Endodermal cell (in vitro differentiated cells): Measurements from ENCODE around the gene CTNNA1. TPM values are rescaled to one million over a fixed set of nuclear protein-coding genes. Genes with fewer than 3 reads are reported as not detected.

ENCODE experiments used
- DNase-seq: peaks from one replicate; pipeline ENCODE4 v3.0.0-alpha.2; 2017
- H3K27ac ChIP-seq: 2 replicates; pipeline ENCODE4 v1.5.1; 2013; ENCODE audit warnings: mild to moderate bottlenecking, low read depth, low read length, moderate library complexity
- H3K27me3 ChIP-seq: 2 replicates; pipeline ENCODE4 v1.6.1; 2013; ENCODE audit warnings: mild to moderate bottlenecking, low read length, moderate library complexity; ENCODE audit not compliant: insufficient read depth, control insufficient read depth, poor library complexity, severe bottlenecking
- H3K36me3 ChIP-seq: 2 replicates; pipeline ENCODE4 v1.7.0; 2013; ENCODE audit warnings: mild to moderate bottlenecking, low read length, moderate library complexity; ENCODE audit not compliant: control insufficient read depth, insufficient read depth
- H3K4me1 ChIP-seq: one replicate; pipeline ENCODE4 v1.7.0; 2013; ENCODE audit warnings: low read length; ENCODE audit not compliant: control insufficient read depth, insufficient read depth
- H3K4me3 ChIP-seq: 2 replicates; pipeline ENCODE4 v1.5.1; 2013; ENCODE audit warnings: mild to moderate bottlenecking, low read length, moderate library complexity
- H3K9ac ChIP-seq: 2 replicates; pipeline ENCODE4 v1.6.1; 2013; ENCODE audit warnings: mild to moderate bottlenecking, low read length, moderate library complexity; ENCODE audit not compliant: poor library complexity, severe bottlenecking; ENCODE audit errors: extremely low read depth
- H3K9me3 ChIP-seq: 2 replicates; pipeline ENCODE4 v1.6.1; 2013; ENCODE audit warnings: mild to moderate bottlenecking, low read length, moderate library complexity; ENCODE audit not compliant: control insufficient read depth
- H3K27ac Mint-ChIP-seq: 2 replicates; pipeline ENCODE4 v1.8.0; 2020; ENCODE audit warnings: mixed read lengths
- H3K27me3 Mint-ChIP-seq: 2 replicates; pipeline ENCODE4 v1.8.0; 2021; ENCODE audit warnings: mild to moderate bottlenecking, mixed read lengths; ENCODE audit not compliant: insufficient read depth
- H3K36me3 Mint-ChIP-seq: 2 replicates; pipeline ENCODE4 v1.8.0; 2020; ENCODE audit warnings: low read depth, mixed read lengths
- H3K4me1 Mint-ChIP-seq: 2 replicates; pipeline ENCODE4 v1.8.0; 2020; ENCODE audit warnings: mixed read lengths
- H3K4me3 Mint-ChIP-seq: 2 replicates; pipeline ENCODE4 v1.8.0; 2020; ENCODE audit warnings: mild to moderate bottlenecking, moderate library complexity, mixed read lengths
- H3K9me3 Mint-ChIP-seq: 2 replicates; pipeline ENCODE4 v1.8.0; 2020; ENCODE audit warnings: mild to moderate bottlenecking, mixed read lengths
- CTCF ChIP-seq: fragments of 200-600 bp; sonication (generic); conservative IDR thresholded peaks from 2 replicates; pipeline ENCODE4 v1.5.0; 2021; ENCODE audit warnings: antibody characterized with exemption, mild to moderate bottlenecking
- WGBS, 2 experiments: methylation state at CpG; one replicate each; pipeline versions ENCODE4 v1.1.5 to v1.1.7; 2013; ENCODE audit warnings: missing lambda C conversion rate in 2 of 2, mixed read lengths in 1 of 2; ENCODE audit not compliant: insufficient coverage in 1 of 2, insufficient read length in 1 of 2; 5-methylcytosine and 5-hydroxymethylcytosine counted together
- total RNA-seq, 2 donors: library from RNA; stranded (reverse); fragmentation: NEBNext Ultra II Directional in 1 of 2; extraction: Animal tissue kit (Norgen Biotek cat#: 25700) in 1 of 2; gene quantifications; 2 replicates in 1 of 2; 3 replicates in 1 of 2; pipeline ENCODE4 v1.2.1, GENCODE V29; 2021

Gene CTNNA1
- total RNA-seq, 2 donors from 2014 or later, result 298 to 305 TPM

GRCh38 chr5:138705567-138705966, 47.7 kb upstream of the CTNNA1 start:
- Histone ChIP-seq H3K4me1 (no peaks in the 10 kb centered on the region), H3K4me3 (no peak overlapping the region), H3K9ac (no peak overlapping the region), H3K27ac (no peak overlapping the region), H3K36me3 (no peaks in the 10 kb centered on the region), H3K9me3 (no peaks in the 10 kb centered on the region), H3K27me3 (no peaks in the 10 kb centered on the region)
- H3K27me3 Mint-ChIP-seq, result no peaks in the 10 kb centered on the region
- DNase-seq, result no peak
- no peak for TF ChIP-seq CTCF
- H3K27ac Mint-ChIP-seq, result no peak overlapping the region
- no peaks in the 10 kb centered on the region for H3K36me3 Mint-ChIP-seq
- H3K4me1 Mint-ChIP-seq, result peaks cover 13% of the 10 kb centered on the region
- 94 to 100% methylated on average over 1 of the region's 1 CpG for WGBS, 2 experiments
- no peak overlapping the region for H3K4me3 Mint-ChIP-seq
- no peaks in the 10 kb centered on the region for H3K9me3 Mint-ChIP-seq

GRCh38 chr5:138706655-138707480, 46.4 kb upstream of the CTNNA1 start:
- WGBS, 2 experiments, result 83 to 89% methylated on average over 10 of the region's 10 CpGs
- Histone ChIP-seq H3K9me3 (no peaks in the 10 kb centered on the region), H3K4me1 (no peaks in the 10 kb centered on the region), H3K4me3 (no peak overlapping the region), H3K27ac (no peak overlapping the region), H3K27me3 (no peaks in the 10 kb centered on the region), H3K36me3 (no peaks in the 10 kb centered on the region), H3K9ac (no peak overlapping the region)
- no peaks in the 10 kb centered on the region for H3K27me3 Mint-ChIP-seq
- no peaks in the 10 kb centered on the region for H3K9me3 Mint-ChIP-seq
- no peak for TF ChIP-seq CTCF
- DNase-seq, result peak; percentile 60
- no peaks in the 10 kb centered on the region for H3K36me3 Mint-ChIP-seq
- H3K27ac Mint-ChIP-seq, result no peak overlapping the region
- peaks cover 13% of the 10 kb centered on the region for H3K4me1 Mint-ChIP-seq
- H3K4me3 Mint-ChIP-seq, result no peak overlapping the region

GRCh38 chr5:138708791-138709190, 44.4 kb upstream of the CTNNA1 start:
- Histone ChIP-seq H3K9ac (no peak overlapping the region), H3K27ac (peak overlapping the region; percentile 55), H3K4me3 (no peak overlapping the region), H3K9me3 (no peaks in the 10 kb centered on the region), H3K4me1 (no peaks in the 10 kb centered on the region), H3K36me3 (no peaks in the 10 kb centered on the region), H3K27me3 (no peaks in the 10 kb centered on the region)
- TF ChIP-seq CTCF, result no peak
- DNase-seq, result no peak
- H3K27ac Mint-ChIP-seq, result peak overlapping the region; percentile 76
- H3K36me3 Mint-ChIP-seq, result no peaks in the 10 kb centered on the region
- H3K4me1 Mint-ChIP-seq, result peaks cover 13% of the 10 kb centered on the region
- no peaks in the 10 kb centered on the region for H3K9me3 Mint-ChIP-seq
- WGBS, 2 experiments, result 64 to 77% methylated on average over 4 to 6 of the region's 6 CpGs
- H3K4me3 Mint-ChIP-seq, result no peak overlapping the region
- H3K27me3 Mint-ChIP-seq, result no peaks in the 10 kb centered on the region
